ENCODE results near the gene ADGRF5.

ADGRF5 gene

DNA sequence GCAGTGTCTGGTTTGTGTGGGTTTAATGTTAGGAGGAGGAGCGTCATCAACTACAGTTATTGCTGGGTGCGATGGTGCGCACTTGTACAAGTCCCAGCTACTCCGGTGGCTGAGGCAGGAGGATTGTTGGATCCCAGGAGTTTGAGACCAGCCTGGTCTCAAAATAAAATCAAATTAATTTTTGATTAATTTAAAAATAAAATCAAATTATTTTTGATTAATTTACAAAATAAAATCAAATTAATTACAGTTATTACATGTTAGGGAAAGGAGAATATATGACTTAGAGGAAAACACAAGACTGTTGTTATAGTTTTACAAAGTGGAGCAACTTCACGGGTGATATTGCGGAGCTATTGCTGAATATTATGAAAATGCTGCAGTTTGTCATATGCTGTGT, 34.7 kb upstream of the ADGRF5 start:
- Histone ChIP-seq H3K79me2 (ENCODE audit: low read length) (no peaks in the 10 kb centered on the region), H3K27me3 (replicated peaks; ENCODE audit: insufficient read depth, low read length) (no peaks in the 10 kb centered on the region)
- TF ChIP-seq, protein P1, sequence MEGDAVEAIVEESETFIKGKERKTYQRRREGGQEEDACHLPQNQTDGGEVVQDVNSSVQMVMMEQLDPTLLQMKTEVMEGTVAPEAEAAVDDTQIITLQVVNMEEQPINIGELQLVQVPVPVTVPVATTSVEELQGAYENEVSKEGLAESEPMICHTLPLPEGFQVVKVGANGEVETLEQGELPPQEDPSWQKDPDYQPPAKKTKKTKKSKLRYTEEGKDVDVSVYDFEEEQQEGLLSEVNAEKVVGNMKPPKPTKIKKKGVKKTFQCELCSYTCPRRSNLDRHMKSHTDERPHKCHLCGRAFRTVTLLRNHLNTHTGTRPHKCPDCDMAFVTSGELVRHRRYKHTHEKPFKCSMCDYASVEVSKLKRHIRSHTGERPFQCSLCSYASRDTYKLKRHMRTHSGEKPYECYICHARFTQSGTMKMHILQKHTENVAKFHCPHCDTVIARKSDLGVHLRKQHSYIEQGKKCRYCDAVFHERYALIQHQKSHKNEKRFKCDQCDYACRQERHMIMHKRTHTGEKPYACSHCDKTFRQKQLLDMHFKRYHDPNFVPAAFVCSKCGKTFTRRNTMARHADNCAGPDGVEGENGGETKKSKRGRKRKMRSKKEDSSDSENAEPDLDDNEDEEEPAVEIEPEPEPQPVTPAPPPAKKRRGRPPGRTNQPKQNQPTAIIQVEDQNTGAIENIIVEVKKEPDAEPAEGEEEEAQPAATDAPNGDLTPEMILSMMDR (IDR thresholded peaks at IDR 0.05; ENCODE audit: low read length), result no peak
- TF ChIP-seq EZH2phosphoT487 (IDR thresholded peaks at IDR 0.05; ENCODE audit: low read length) (no peak), EZH2 (optimal IDR thresholded peaks at IDR 0.05; ENCODE audit: low read depth, low read length) (no peak)

DNA sequence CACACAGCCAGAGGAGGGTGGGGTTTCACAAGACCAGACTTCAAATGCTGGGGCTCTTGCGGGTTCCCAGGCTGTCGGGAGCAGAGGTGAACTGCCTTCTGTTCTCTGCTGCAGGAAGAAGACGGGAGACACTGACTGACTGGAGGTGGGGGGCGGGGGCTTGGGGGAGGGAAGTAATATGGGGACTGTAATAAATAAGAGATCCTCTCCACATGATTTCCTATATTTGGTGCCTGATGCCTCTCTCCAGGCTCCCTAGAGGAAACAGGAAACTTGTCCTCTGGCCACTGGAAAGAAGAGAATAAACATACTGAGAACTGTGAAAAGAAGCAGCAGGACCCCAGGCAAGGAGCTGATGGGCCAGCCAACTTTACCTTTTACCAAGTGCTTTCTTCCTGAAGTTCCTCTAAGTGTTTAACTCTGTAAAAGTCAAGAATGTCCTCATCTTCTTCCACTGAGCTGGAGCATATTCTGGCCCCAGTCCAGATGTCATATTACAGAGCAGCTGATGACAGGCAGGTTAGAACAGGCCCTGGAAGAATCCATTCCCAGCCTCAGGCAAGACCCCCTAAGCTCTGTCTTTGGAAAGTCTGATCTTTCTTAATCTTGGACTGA, 33.2 kb upstream of the ADGRF5 start:
- H3K9ac ChIP-seq (ENCODE audit: low read length), result no peak overlapping the region
- H3K9me2 ChIP-seq (replicated peaks; ENCODE audit: insufficient read depth, low read length), result no peaks in the 10 kb centered on the region
- no peak for DNase-seq
- H3K27me3 ChIP-seq (replicated peaks; ENCODE audit: insufficient read depth, low read length), result no peaks in the 10 kb centered on the region
- H3K4me3 ChIP-seq (ENCODE audit: low read length), result no peak overlapping the region
- no peaks in the 10 kb centered on the region for H4K20me1 ChIP-seq (ENCODE audit: insufficient read depth, low read length)
- no peaks in the 10 kb centered on the region for H3K36me3 ChIP-seq (replicated peaks; ENCODE audit: insufficient read depth, low read length)
- H3K9me3 ChIP-seq (replicated peaks; ENCODE audit: insufficient read depth, low read length), result no peaks in the 10 kb centered on the region
- H3F3A ChIP-seq (ENCODE audit: insufficient read depth, low read length), result no peaks in the 10 kb centered on the region
- no peak overlapping the region for H3K4me2 ChIP-seq (ENCODE audit: low read depth, low read length)
- no peak overlapping the region for H3K27ac ChIP-seq (ENCODE audit: low read length)
- no peak overlapping the region for H2AFZ ChIP-seq (ENCODE audit: low read length)
- no peaks in the 10 kb centered on the region for H3K4me1 ChIP-seq (ENCODE audit: low read length)
- TF ChIP-seq EZH2 (optimal IDR thresholded peaks at IDR 0.05; ENCODE audit: low read depth, low read length) (no peak), EZH2phosphoT487 (IDR thresholded peaks at IDR 0.05; ENCODE audit: low read length) (no peak)
- TF ChIP-seq, protein P1 (IDR thresholded peaks at IDR 0.05; ENCODE audit: low read length), result no peak
- no peaks in the 10 kb centered on the region for H3K79me2 ChIP-seq (ENCODE audit: low read length)

More for the DNA sequence above, 34.7 kb upstream of the ADGRF5 start:
- Histone ChIP-seq H3K27ac (ENCODE audit: low read length) (no peak overlapping the region), H3K4me3 (ENCODE audit: low read length) (no peak overlapping the region), H3K36me3 (replicated peaks; ENCODE audit: insufficient read depth, low read length) (no peaks in the 10 kb centered on the region), H3K4me1 (ENCODE audit: low read length) (no peaks in the 10 kb centered on the region), H3K9me3 (replicated peaks; ENCODE audit: insufficient read depth, low read length) (no peaks in the 10 kb centered on the region), H3K9ac (ENCODE audit: low read length) (no peak overlapping the region), H2AFZ (ENCODE audit: low read length) (no peak overlapping the region), H3F3A (ENCODE audit: insufficient read depth, low read length) (no peaks in the 10 kb centered on the region), H3K4me2 (ENCODE audit: low read depth, low read length) (no peak overlapping the region), H3K9me2 (replicated peaks; ENCODE audit: insufficient read depth, low read length) (no peaks in the 10 kb centered on the region), H4K20me1 (ENCODE audit: insufficient read depth, low read length) (no peaks in the 10 kb centered on the region)
- DNase-seq, result no peak

DNA sequence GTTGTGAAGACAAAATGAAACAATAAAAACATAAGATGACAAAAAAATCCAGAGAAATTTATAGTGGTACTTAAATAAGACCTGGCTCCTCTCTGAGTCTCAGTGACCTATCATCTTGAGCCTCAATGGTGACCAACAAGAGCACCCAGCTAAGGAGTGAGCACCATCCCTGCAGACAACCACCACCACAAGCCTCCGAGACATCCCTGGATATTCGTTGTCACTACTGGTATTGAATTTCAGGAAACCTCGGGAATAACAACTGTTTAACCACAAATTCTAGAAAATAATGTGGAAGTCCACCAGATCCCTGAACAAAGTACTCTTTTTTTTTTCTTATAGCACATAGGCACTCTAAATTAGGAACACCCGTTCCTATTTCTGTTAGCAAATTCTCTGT, 32.2 kb upstream of the ADGRF5 start:
- Histone ChIP-seq H3K9me2 (replicated peaks; ENCODE audit: insufficient read depth, low read length) (no peaks in the 10 kb centered on the region), H3K4me3 (ENCODE audit: low read length) (no peak overlapping the region), H3K27ac (ENCODE audit: low read length) (no peak overlapping the region), H3F3A (ENCODE audit: insufficient read depth, low read length) (no peaks in the 10 kb centered on the region), H2AFZ (ENCODE audit: low read length) (no peak overlapping the region), H3K9me3 (replicated peaks; ENCODE audit: insufficient read depth, low read length) (no peaks in the 10 kb centered on the region), H3K27me3 (replicated peaks; ENCODE audit: insufficient read depth, low read length) (no peaks in the 10 kb centered on the region), H3K4me2 (ENCODE audit: low read depth, low read length) (no peak overlapping the region), H3K9ac (ENCODE audit: low read length) (no peak overlapping the region), H3K36me3 (replicated peaks; ENCODE audit: insufficient read depth, low read length) (no peaks in the 10 kb centered on the region), H3K79me2 (ENCODE audit: low read length) (no peaks in the 10 kb centered on the region), H3K4me1 (ENCODE audit: low read length) (no peaks in the 10 kb centered on the region), H4K20me1 (ENCODE audit: insufficient read depth, low read length) (no peaks in the 10 kb centered on the region)
- no peak for DNase-seq
- no peak for TF ChIP-seq EZH2phosphoT487 (IDR thresholded peaks at IDR 0.05; ENCODE audit: low read length)
- TF ChIP-seq, protein P1 (IDR thresholded peaks at IDR 0.05; ENCODE audit: low read length), result no peak
- TF ChIP-seq EZH2 (optimal IDR thresholded peaks at IDR 0.05; ENCODE audit: low read depth, low read length), result no peak

All from MM.1S (cell line).